ENCODE data around the gene NMD3. TPM values are rescaled to one million over a fixed set of nuclear protein-coding genes. Genes with fewer than 3 reads are reported as not detected.

Gene NMD3
- total and polyA plus RNA-seq, 9 of the 15 experiments (the other 6 are each of a cell fraction or from before 2014, with no cell fraction given): 63.5 to 178 (median 111) TPM

DNA sequence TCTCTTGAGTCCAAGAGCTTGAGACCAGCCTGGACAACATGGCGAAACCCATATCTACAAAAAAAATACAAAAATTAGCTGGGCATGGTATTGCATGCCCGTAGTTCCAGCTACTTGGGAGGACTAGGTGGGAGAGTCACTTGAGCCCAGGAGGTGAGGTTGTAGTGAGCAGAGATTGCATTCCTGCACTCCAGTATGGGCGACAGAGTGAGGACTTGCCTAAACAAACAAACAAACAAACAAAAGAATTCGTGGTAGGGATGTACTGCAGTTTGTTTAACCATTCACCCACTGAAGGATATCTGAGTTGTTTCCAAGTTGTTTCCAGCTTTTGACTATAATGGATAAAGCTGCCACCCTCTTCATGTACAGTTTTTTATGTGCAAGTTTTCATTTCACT lies 7.5 kb upstream of the NMD3 start:
- H3K27ac ChIP-seq (ENCODE audit: extremely low read depth, low read depth, low read length): no peak overlapping the region
- H3K9ac ChIP-seq (ENCODE audit: insufficient read depth in 1 of 2, low read depth in 2 of 2, low read length in 2 of 2): no peak overlapping the region
- no peaks in the 10 kb centered on the region for H4K20me1 ChIP-seq (replicated peaks; ENCODE audit: control insufficient read depth, insufficient read depth, low read length)
- H3K4me1 ChIP-seq (replicated peaks in 1 of 2; ENCODE audit: control insufficient read depth in 2 of 2, insufficient read depth in 2 of 2, low read length in 2 of 2): no peaks in the 10 kb centered on the region; a peak in 1 of 5 replicates
- CTCF ChIA-PET (ENCODE audit: low intra/inter-chr PET ratio): no interaction called here
- H2AFZ ChIP-seq (ENCODE audit: low read depth, low read length): no peak overlapping the region
- no peaks in the 10 kb centered on the region for H3K36me3 ChIP-seq (ENCODE audit: control insufficient read depth, insufficient read depth, low read length)
- H3K9me1 ChIP-seq (ENCODE audit: control insufficient read depth, insufficient read depth, low read length): no peaks in the 10 kb centered on the region
- 4% methylated on average over 4 of the region's 4 CpGs for WGBS (ENCODE audit: insufficient coverage, low coverage, missing lambda C conversion rate)
- in situ Hi-C loops (cut with MboI) (no loop called here), intact Hi-C loops (cut with micrococcal nuclease) (no loop called here)
- no peaks in the 10 kb centered on the region for H3K9me3 ChIP-seq (replicated peaks; ENCODE audit: control insufficient read depth, insufficient read depth, low read depth, low read length)
- POLR2A ChIA-PET: no interaction called here
- H3K4me3 ChIP-seq: no peak overlapping the region
- H3K27me3 ChIP-seq (ENCODE audit: control insufficient read depth in 2 of 2, insufficient read depth in 2 of 2, low read length in 2 of 2): peaks cover 2 to 4% of the 10 kb centered on the region in 2 experiments; a peak in 2 of 5 replicates
- DNase-seq (ENCODE audit: extremely low read depth in 1 of 4, low spot score in 3 of 4): no peak
- H3K4me2 ChIP-seq (ENCODE audit: insufficient read depth, low read length): no peak overlapping the region
- no TSS peak for BruUV-seq (replicated peaks)
- FAIRE-seq: no peak
- ATAC-seq: no peak
- no peaks in the 10 kb centered on the region for H3K79me2 ChIP-seq (ENCODE audit: control insufficient read depth, insufficient read depth, low read length)
- TF ChIP-seq CBX2 (IDR thresholded peaks at IDR 0.05; ENCODE audit: insufficient read depth, low read length, poor library complexity, severe bottlenecking) (no peak), MAFF (IDR thresholded peaks at IDR 0.05; ENCODE audit: low read length) (no peak), FOXA1 (IDR thresholded peaks at IDR 0.05; ENCODE audit: borderline replicate concordance) (no peak), HMG20B (CRISPR knock-in tag; IDR thresholded peaks at IDR 0.05) (no peak), SMARCB1 (IDR thresholded peaks at IDR 0.05; ENCODE audit: insufficient read length, low read depth) (no peak), ZNF197 (CRISPR knock-in tag; IDR thresholded peaks at IDR 0.05; ENCODE audit: low read depth) (no peak), DACH1 (IDR thresholded peaks at IDR 0.05; ENCODE audit: partially characterized antibody) (no peak)
- TF ChIP-seq, protein P1, sequence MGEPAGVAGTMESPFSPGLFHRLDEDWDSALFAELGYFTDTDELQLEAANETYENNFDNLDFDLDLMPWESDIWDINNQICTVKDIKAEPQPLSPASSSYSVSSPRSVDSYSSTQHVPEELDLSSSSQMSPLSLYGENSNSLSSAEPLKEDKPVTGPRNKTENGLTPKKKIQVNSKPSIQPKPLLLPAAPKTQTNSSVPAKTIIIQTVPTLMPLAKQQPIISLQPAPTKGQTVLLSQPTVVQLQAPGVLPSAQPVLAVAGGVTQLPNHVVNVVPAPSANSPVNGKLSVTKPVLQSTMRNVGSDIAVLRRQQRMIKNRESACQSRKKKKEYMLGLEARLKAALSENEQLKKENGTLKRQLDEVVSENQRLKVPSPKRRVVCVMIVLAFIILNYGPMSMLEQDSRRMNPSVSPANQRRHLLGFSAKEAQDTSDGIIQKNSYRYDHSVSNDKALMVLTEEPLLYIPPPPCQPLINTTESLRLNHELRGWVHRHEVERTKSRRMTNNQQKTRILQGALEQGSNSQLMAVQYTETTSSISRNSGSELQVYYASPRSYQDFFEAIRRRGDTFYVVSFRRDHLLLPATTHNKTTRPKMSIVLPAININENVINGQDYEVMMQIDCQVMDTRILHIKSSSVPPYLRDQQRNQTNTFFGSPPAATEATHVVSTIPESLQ (CRISPR knock-in tag; IDR thresholded peaks at IDR 0.05): no peak
- TF ChIP-seq, protein P2, sequence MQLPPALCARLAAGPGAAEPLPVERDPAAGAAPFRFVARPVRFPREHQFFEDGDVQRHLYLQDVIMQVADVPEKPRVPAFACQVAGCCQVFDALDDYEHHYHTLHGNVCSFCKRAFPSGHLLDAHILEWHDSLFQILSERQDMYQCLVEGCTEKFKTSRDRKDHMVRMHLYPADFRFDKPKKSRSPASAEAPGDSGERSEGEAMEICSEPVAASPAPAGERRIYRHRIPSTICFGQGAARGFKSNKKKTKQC (CRISPR knock-in tag; IDR thresholded peaks at IDR 0.05): no peak
- TF ChIP-seq, protein P3, sequence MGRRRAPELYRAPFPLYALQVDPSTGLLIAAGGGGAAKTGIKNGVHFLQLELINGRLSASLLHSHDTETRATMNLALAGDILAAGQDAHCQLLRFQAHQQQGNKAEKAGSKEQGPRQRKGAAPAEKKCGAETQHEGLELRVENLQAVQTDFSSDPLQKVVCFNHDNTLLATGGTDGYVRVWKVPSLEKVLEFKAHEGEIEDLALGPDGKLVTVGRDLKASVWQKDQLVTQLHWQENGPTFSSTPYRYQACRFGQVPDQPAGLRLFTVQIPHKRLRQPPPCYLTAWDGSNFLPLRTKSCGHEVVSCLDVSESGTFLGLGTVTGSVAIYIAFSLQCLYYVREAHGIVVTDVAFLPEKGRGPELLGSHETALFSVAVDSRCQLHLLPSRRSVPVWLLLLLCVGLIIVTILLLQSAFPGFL (CRISPR knock-in tag; IDR thresholded peaks at IDR 0.05): no peak
- TF ChIP-seq, protein P4, sequence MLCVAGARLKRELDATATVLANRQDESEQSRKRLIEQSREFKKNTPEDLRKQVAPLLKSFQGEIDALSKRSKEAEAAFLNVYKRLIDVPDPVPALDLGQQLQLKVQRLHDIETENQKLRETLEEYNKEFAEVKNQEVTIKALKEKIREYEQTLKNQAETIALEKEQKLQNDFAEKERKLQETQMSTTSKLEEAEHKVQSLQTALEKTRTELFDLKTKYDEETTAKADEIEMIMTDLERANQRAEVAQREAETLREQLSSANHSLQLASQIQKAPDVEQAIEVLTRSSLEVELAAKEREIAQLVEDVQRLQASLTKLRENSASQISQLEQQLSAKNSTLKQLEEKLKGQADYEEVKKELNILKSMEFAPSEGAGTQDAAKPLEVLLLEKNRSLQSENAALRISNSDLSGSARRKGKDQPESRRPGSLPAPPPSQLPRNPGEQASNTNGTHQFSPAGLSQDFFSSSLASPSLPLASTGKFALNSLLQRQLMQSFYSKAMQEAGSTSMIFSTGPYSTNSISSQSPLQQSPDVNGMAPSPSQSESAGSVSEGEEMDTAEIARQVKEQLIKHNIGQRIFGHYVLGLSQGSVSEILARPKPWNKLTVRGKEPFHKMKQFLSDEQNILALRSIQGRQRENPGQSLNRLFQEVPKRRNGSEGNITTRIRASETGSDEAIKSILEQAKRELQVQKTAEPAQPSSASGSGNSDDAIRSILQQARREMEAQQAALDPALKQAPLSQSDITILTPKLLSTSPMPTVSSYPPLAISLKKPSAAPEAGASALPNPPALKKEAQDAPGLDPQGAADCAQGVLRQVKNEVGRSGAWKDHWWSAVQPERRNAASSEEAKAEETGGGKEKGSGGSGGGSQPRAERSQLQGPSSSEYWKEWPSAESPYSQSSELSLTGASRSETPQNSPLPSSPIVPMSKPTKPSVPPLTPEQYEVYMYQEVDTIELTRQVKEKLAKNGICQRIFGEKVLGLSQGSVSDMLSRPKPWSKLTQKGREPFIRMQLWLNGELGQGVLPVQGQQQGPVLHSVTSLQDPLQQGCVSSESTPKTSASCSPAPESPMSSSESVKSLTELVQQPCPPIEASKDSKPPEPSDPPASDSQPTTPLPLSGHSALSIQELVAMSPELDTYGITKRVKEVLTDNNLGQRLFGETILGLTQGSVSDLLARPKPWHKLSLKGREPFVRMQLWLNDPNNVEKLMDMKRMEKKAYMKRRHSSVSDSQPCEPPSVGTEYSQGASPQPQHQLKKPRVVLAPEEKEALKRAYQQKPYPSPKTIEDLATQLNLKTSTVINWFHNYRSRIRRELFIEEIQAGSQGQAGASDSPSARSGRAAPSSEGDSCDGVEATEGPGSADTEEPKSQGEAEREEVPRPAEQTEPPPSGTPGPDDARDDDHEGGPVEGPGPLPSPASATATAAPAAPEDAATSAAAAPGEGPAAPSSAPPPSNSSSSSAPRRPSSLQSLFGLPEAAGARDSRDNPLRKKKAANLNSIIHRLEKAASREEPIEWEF (CRISPR knock-in tag; IDR thresholded peaks at IDR 0.05): no peak
- TF ChIP-seq, protein P5, sequence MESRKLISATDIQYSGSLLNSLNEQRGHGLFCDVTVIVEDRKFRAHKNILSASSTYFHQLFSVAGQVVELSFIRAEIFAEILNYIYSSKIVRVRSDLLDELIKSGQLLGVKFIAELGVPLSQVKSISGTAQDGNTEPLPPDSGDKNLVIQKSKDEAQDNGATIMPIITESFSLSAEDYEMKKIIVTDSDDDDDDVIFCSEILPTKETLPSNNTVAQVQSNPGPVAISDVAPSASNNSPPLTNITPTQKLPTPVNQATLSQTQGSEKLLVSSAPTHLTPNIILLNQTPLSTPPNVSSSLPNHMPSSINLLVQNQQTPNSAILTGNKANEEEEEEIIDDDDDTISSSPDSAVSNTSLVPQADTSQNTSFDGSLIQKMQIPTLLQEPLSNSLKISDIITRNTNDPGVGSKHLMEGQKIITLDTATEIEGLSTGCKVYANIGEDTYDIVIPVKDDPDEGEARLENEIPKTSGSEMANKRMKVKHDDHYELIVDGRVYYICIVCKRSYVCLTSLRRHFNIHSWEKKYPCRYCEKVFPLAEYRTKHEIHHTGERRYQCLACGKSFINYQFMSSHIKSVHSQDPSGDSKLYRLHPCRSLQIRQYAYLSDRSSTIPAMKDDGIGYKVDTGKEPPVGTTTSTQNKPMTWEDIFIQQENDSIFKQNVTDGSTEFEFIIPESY (CRISPR knock-in tag; IDR thresholded peaks at IDR 0.05): no peak
